GM18498 (cell line): ENCODE results near the gene DESI2.
"Not testable (repeated sequence)": the region's sequence is repeated elsewhere in the genome, so short reads cannot be mapped to it uniquely, and the experiment has no call there.

Experiments
- ATAC-seq: cut with Tn5 transposase; IDR thresholded peaks from one replicate; pipeline ENCODE4 v1.9.1; 2021; ENCODE audit warnings: mild to moderate bottlenecking, moderate library complexity; ENCODE audit not compliant: unreplicated experiment

DESI2 gene

GRCh38 chr1:244654108-244655038 is 1.4 kb downstream of the DESI2 start:
- ATAC-seq: no peak

DNA sequence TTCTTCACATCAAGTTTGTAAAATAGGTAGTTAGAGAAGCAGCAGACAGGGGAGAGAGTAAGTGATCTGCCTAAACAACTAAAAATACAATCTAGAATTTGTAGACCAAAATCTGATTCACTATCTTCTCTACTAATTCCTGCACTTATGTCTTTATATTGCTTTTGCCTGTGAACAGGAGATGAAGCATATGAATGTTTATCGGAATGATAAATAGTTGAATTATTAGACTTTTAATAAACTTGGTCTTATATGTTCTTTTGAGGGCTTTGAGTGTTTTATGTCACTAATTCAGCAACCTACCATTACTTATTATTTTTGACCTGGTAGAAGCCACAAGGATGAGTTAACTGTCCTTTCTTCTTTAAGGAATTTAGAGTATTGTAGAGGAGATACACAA is 2.3 kb downstream of the DESI2 start:
- no peak for ATAC-seq

GRCh38 chr1:244657421-244657820 is 4.5 kb downstream of the DESI2 start:
- no peak for ATAC-seq

DNA sequence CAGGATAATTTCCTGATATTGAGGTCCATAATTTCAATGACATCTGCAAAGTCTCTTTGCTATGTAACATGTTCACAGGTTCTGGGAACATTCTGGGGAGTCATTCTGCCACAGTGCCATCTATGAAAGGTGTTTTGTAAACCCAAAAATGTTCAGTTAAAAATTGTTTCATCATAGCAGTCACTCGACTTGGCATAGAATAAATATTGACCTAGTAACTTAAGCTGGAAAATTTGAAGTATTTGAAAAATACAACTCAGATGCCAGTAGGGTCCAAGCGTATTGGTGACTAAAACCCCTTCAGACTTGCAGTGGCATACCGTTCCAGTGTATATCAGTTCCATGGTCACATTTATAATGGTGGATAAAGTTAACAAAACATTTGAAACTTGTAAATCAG is 6.8 kb downstream of the DESI2 start:
- no peak for ATAC-seq

DNA sequence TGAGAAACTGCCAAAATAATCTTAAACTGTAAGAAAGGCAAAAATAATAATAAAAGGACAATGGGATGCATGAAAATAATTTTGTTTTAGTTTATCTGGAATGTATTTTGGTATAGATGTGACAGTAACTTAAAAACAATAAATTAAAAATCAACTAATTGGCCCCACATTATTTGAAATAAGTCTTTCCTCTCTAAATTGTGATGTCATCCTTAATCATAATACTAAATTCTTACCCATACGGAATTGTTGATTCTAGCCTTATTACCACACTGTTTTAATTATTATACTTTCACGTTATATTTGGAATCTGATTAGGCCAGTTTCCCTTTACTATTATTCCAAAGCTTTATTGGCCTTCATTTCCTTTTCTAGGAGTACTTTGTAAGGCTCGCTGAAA is 7.7 kb downstream of the DESI2 start:
- no peak for ATAC-seq

DNA sequence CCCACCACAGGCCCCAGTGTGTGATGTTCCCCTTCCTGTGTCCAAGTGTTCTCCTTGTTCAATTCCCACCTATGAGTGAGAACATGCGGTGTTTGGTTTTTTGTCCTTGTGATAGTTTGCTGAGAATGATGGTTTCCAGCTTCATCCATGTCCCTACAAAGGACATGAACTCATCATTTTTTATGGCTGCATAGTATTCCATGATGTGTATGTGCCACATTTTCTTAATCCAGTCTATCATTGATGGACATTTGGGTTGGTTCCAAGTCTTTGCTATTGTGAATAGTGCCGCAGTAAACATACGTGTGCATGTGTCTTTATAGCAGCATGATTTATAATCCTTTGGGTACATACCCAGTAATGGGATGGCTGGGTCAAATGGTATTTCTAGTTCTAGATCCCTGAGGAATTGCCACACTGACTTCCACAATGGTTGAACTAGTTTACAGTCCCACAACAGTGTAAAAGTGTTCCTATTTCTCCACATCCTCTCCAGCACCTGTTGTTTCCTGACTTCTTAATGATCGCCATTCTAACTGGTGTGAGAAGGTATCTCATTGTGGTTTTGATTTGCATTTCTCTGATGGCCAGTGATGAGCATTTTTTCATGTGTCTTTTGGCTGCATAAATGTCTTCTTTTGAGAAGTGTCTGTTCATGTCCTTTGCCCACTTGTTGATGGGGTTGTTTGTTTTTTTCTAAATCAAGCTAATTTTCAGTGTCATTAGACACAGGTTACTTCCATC is 8.8 kb downstream of the DESI2 start:
- not testable (repeated sequence) for ATAC-seq

DNA sequence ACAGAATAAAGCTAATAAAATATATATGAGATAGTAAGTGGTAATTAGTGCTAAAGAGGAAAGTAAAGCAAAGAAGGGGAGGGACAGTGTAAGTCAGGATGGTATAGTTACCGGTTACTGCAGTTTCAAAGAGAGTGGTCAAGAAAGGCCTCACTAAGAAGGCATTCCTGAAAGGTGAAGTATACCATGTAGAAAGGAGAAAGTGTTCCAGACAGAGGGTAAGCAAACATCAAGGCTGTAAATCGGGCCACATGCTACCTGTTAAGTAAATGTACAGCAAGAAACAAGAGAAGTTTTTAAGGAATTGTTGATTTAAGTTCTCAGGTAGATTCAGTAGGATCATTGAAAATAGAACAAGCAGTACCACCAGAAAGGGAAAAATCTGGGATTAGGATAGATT is 9.7 kb downstream of the DESI2 start:
- no peak for ATAC-seq

- no peak for ATAC-seq
Measured at GRCh38 chr1:244664353-244664752, 11.4 kb downstream of the DESI2 start.

GRCh38 chr1:244665771-244666217 is 12.9 kb downstream of the DESI2 start:
- peak; percentile 89 for ATAC-seq

DNA sequence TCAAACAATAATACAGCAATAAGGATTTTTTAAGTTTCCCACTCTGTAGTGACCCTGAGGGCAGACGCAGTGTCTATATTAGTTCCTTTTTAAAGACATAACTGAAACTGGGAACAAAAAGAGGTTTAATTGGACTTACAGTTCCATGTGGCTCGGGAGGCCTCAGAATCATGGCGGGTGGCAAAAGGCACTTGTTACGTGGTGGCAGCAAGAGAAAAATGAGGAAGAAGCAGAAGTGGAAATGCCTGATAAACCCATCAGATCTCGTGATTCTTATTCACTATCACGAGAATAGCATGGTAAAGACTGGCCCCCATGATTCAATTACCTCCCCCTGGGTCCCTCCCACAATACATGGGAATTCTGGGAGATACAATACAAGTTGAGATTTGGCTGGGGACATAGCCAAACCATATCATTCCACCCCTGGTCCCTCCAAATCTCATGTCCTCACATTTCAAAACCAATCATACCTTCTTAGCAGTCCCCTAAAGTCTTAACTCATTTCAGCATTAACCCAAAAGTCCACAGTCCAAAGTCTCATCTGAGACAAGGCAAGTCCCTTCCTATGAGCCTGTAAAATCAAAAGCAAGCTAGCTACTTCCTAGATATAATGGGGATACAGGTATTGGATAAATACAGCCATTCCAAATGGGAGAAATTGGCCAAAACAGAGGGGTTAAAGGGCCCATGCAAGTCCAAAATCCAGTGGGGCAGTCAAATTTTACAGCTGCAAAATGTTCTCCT is 13.9 kb downstream of the DESI2 start:
- not testable (repeated sequence) for ATAC-seq

GRCh38 chr1:244667797-244668196 is 14.9 kb downstream of the DESI2 start:
- no peak for ATAC-seq

DNA sequence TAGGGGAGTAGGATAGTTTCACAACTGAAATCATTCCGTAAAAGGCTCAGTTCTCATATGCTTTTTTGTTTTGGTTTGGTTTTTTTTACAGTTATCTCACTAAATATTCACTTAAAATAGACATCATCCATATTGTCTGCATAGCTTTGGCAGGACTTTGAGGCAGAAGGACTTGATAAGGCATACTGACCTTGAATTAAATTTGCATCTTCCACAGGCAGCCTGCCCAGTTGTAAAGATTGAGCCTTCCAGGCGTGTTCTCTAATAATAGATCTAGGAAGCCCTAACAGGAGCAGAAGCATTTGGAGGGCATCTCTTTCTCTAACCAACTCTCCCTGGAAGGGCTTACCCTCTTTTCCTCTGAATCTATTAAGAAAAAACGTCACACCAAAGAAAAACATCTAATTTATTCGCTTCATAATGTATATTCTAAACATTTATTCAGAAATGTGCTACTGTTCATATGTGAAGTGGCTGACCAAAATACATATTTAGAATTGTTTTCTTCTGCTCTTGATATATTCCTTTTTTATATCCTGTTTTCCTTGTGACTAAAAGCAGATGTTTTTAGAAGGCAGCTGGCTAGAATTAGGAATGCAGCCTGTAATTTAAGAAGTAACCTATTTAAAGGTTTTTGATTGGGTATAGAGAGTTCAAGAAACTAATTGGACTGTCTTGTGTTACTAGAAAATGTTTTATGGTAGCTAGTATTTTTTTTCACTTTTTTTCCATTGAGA is 20.2 kb downstream of the DESI2 start:
- no peak for ATAC-seq

GRCh38 chr1:244674446-244674845 is 21.5 kb downstream of the DESI2 start:
- no peak for ATAC-seq

DNA sequence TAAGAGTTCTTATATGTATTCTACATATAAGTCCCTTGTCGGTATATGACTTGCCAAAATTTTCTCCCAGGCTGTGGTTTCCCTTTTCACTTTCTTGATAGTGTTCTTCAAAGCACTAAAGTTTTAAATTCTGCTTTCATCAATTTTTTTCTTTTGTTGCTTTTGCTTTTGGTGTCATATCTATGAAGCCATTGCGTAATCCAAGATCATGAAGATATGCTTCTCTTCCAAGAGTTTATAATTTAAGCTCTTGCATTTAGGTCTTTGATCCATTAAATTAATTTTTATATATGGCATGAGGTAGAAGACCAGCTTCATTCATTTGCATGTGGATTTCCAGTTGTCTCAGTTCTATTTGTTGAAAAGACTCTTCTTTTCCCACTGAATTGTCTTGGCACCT is 22.2 kb downstream of the DESI2 start:
- ATAC-seq: no peak

DNA sequence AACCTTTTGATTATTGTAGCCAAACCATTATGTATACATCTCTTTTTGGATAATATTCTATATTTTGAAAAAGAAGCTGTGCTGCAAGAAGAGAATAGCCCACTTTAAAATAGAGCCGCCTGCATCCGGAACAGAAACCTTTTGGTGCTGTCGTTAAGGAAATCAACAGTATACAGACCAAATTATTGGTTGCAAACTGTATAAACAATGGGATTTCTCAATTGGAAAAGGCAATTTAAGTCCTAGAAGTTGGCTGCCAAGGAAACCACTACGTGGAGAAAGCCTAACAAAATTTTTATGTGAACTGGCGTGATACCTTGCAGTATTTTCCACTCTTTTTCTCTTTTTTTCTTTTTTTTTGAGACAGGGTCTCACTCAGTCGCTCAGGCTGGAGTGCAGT is 25.8 kb downstream of the DESI2 start:
- ATAC-seq: no peak

- no peak for ATAC-seq
Measured at GRCh38 chr1:244680667-244681066, 27.7 kb downstream of the DESI2 start.

GRCh38 chr1:244682087-244682486 is 29.2 kb downstream of the DESI2 start:
- ATAC-seq: not testable (repeated sequence)

DNA sequence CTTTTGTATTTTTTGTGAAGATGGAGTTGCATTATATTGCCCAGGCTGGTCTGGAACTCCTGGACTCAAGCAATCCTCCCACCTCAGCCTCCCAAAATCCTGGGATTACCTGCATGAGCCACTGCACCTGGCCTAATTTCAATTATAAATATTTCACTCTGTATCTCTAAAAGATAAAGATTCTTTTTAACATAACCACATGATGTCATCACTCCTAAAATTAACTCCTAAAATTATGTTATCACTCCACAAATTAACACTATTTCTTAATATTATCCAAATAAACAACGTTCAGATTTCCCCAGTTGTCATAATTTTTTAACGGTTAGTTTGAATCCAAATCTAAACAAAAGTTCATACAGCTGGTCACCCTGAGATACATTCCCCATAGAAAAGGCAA is 43.0 kb downstream of the DESI2 start:
- ATAC-seq: no peak

DNA sequence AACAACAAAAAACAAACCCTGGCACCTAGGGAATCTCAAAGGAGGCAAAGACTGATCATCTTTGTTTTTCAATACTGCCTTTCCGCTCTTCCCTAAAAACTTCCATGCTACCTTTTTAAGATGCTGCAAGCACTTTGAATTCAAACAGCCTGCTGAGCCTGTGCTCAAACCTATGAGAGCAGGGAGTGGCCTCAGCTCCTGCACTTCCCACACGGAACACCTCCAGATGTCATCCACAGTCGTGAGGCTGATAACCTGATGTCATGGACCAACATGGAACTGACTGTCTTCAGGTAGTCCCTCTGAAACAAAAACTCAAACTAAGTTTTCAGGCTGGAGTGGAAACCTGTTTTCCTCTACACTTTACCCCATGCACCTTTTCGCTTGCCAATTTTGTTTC is 46.8 kb downstream of the DESI2 start:
- ATAC-seq: no peak

- ATAC-seq: no peak
Measured at GRCh38 chr1:244700808-244701207, 47.9 kb downstream of the DESI2 start.

- no peak for ATAC-seq
Measured at GRCh38 chr1:244702620-244703019, 49.7 kb downstream of the DESI2 start.
